ENCODE results near the gene HOXD13. TPM values are rescaled to one million over a fixed set of nuclear protein-coding genes. Genes with fewer than 3 reads are reported as not detected.

HOXD13 gene
- total RNA-seq, 1 experiment from 2014 or later: not detected

GRCh38 chr2:176121190-176122051, 28.9 kb downstream of the HOXD13 start:
- Histone ChIP-seq H3K27ac (no peak overlapping the region), H3K4me3 (no peak overlapping the region)

GRCh38 chr2:176122052-176122682, 29.6 kb downstream of the HOXD13 start:
- intact Hi-C loops (cut with micrococcal nuclease; ENCODE audit: unreplicated experiment): no loop called here
- no peaks in the 10 kb centered on the region for H3K9me2 ChIP-seq (ENCODE audit: insufficient read depth)
- no peaks in the 10 kb centered on the region for H3F3A ChIP-seq (ENCODE audit: insufficient read depth, low read depth)
- BruUV-seq (replicated peaks): no TSS peak
- POLR2A ChIA-PET (ENCODE audit: unreplicated experiment): no interaction called here
- H4K20me1 ChIP-seq (ENCODE audit: insufficient read depth): no peaks in the 10 kb centered on the region
- H3K36me3 ChIP-seq (ENCODE audit: low read depth): no peaks in the 10 kb centered on the region
- H2AFZ ChIP-seq: no peak overlapping the region
- CTCF ChIA-PET: no interaction called here
- no peak overlapping the region for H3K27ac ChIP-seq
- no peak for TF ChIP-seq EZH2 (IDR thresholded peaks at IDR 0.05; ENCODE audit: low read depth)
- no peak for TF ChIP-seq CTCF (conservative IDR thresholded peaks at IDR 0.05)
- H3K79me2 ChIP-seq (ENCODE audit: low read depth): no peaks in the 10 kb centered on the region
- no peaks in the 10 kb centered on the region for H3K9me3 ChIP-seq (ENCODE audit: insufficient read depth, low read depth)
- no peaks in the 10 kb centered on the region for H3K4me1 ChIP-seq (replicated peaks; ENCODE audit: insufficient read depth)
- H3K27me3 ChIP-seq (ENCODE audit: insufficient read depth, low read depth): peaks cover 67% of the 10 kb centered on the region
- DNase-seq: no peak
- no peak overlapping the region for H3K4me2 ChIP-seq
- no peak overlapping the region for H3K4me3 ChIP-seq

More at GRCh38 chr2:176121190-176122051, 28.9 kb downstream of the HOXD13 start:
- Histone ChIP-seq H3K36me3 (ENCODE audit: low read depth) (no peaks in the 10 kb centered on the region), H2AFZ (no peak overlapping the region), H3K9me2 (ENCODE audit: insufficient read depth) (no peaks in the 10 kb centered on the region), H3K4me1 (replicated peaks; ENCODE audit: insufficient read depth) (no peaks in the 10 kb centered on the region), H3K27me3 (ENCODE audit: insufficient read depth, low read depth) (peaks cover 70% of the 10 kb centered on the region), H3F3A (ENCODE audit: insufficient read depth, low read depth) (no peaks in the 10 kb centered on the region), H3K79me2 (ENCODE audit: low read depth) (no peaks in the 10 kb centered on the region), H3K9me3 (ENCODE audit: insufficient read depth, low read depth) (no peaks in the 10 kb centered on the region), H3K4me2 (no peak overlapping the region), H4K20me1 (ENCODE audit: insufficient read depth) (no peaks in the 10 kb centered on the region)
- ChIA-PET POLR2A (ENCODE audit: unreplicated experiment) (interaction anchor here (0.7 kb wide), 1 partner anchor 128 kb away, joined by 3 read pairs; no protein-coding TSS in a partner anchor), CTCF (no interaction called here)
- no peak for DNase-seq
- intact Hi-C loops (cut with micrococcal nuclease; ENCODE audit: unreplicated experiment): no loop called here
- TF ChIP-seq EZH2 (IDR thresholded peaks at IDR 0.05; ENCODE audit: low read depth) (no peak), CTCF (conservative IDR thresholded peaks at IDR 0.05) (no peak)
- no TSS peak for BruUV-seq (replicated peaks)

- H3F3A ChIP-seq (ENCODE audit: insufficient read depth, low read depth): no peaks in the 10 kb centered on the region
- no TSS peak for BruUV-seq (replicated peaks)
- no peak within 1 kb of the TSS for H2AFZ ChIP-seq
- no peaks in the 10 kb centered on the region for H4K20me1 ChIP-seq (ENCODE audit: insufficient read depth)
- no peak for DNase-seq
- H3K27me3 ChIP-seq (ENCODE audit: insufficient read depth, low read depth): peaks cover 60% of the 10 kb centered on the region
- no peak within 1 kb of the TSS for H3K4me2 ChIP-seq
- no peak within 1 kb of the TSS for H3K27ac ChIP-seq
- no peak within 1 kb of the TSS for H3K4me3 ChIP-seq
- TF ChIP-seq EZH2 (IDR thresholded peaks at IDR 0.05; ENCODE audit: low read depth): no peak
- ChIA-PET POLR2A (ENCODE audit: unreplicated experiment) (no interaction called here), CTCF (no interaction called here)
- H3K4me1 ChIP-seq (replicated peaks; ENCODE audit: insufficient read depth): no peaks in the 10 kb centered on the region
- intact Hi-C loops (cut with micrococcal nuclease; ENCODE audit: unreplicated experiment): no loop called here
- no peaks in the 10 kb centered on the region for H3K79me2 ChIP-seq (ENCODE audit: low read depth)
- H3K9me3 ChIP-seq (ENCODE audit: insufficient read depth, low read depth): no peaks in the 10 kb centered on the region
- H3K36me3 ChIP-seq (ENCODE audit: low read depth): no peaks in the 10 kb centered on the region
- no peaks in the 10 kb centered on the region for H3K9me2 ChIP-seq (ENCODE audit: insufficient read depth)
Measured at GRCh38 chr2:176122683-176123410, 30.3 kb downstream of the HOXD13 start, which contains the start of gene HOXD9. HOXD9 (plus strand) TSS chr2:176122719; CDS start chr2:176122769, 50 bp downstream.

Data from PC-9 (cell line).